Nephron progenitor cell (in vitro differentiated cells): Measurements from ENCODE around the gene PKD1L1.

Source experiments
- DNase-seq: peaks from one replicate; pipeline ENCODE4 v3.0.0; 2021
- H3K27ac Mint-ChIP-seq: 2 replicates; pipeline ENCODE4 v1.8.0; 2021; ENCODE audit warnings: mild to moderate bottlenecking, moderate library complexity, mixed read lengths
- H3K27me3 Mint-ChIP-seq: 2 replicates; pipeline ENCODE4 v1.8.0; 2021; ENCODE audit warnings: mild to moderate bottlenecking, low read depth, mixed read lengths; ENCODE audit not compliant: poor library complexity
- H3K36me3 Mint-ChIP-seq: 2 replicates; pipeline ENCODE4 v1.8.0; 2021; ENCODE audit warnings: low read depth, mixed read lengths
- H3K4me1 Mint-ChIP-seq: 2 replicates; pipeline ENCODE4 v1.8.0; 2021; ENCODE audit warnings: mixed read lengths
- H3K4me3 Mint-ChIP-seq: 2 replicates; pipeline ENCODE4 v1.8.0; 2021; ENCODE audit warnings: mild to moderate bottlenecking, moderate library complexity, mixed read lengths
- H3K9me3 Mint-ChIP-seq: 2 replicates; pipeline ENCODE4 v1.8.0; 2021; ENCODE audit warnings: mild to moderate bottlenecking, moderate library complexity, mixed read lengths
- CTCF ChIP-seq: fragments of 200-600 bp; sonication (generic); IDR thresholded peaks from 2 replicates; pipeline ENCODE4 v1.5.0; 2021; ENCODE audit warnings: antibody characterized with exemption

Gene PKD1L1

GRCh38 chr7:47937065-47937687 lies 11.1 kb downstream of the PKD1L1 start:
- H3K27me3 Mint-ChIP-seq, result no peaks in the 10 kb centered on the region
- no peak for TF ChIP-seq CTCF
- H3K4me1 Mint-ChIP-seq, result peaks cover 81% of the 10 kb centered on the region
- H3K27ac Mint-ChIP-seq, result peak overlapping the region; percentile 58
- no peaks in the 10 kb centered on the region for H3K9me3 Mint-ChIP-seq
- H3K4me3 Mint-ChIP-seq, result no peak overlapping the region
- peak; percentile 18 for DNase-seq
- no peaks in the 10 kb centered on the region for H3K36me3 Mint-ChIP-seq

- Mint-ChIP-seq H3K27ac (no peak overlapping the region), H3K36me3 (no peaks in the 10 kb centered on the region), H3K27me3 (no peaks in the 10 kb centered on the region), H3K9me3 (no peaks in the 10 kb centered on the region), H3K4me1 (peaks cover 72% of the 10 kb centered on the region), H3K4me3 (no peak overlapping the region)
- no peak for TF ChIP-seq CTCF
- DNase-seq, result no peak
These were observed 11.9 kb downstream of the PKD1L1 start for GRCh38 chr7:47936323-47936722.

GRCh38 chr7:47935336-47935735 lies 12.9 kb downstream of the PKD1L1 start:
- Mint-ChIP-seq H3K27ac (no peak overlapping the region), H3K36me3 (no peaks in the 10 kb centered on the region), H3K9me3 (no peaks in the 10 kb centered on the region), H3K4me1 (peaks cover 64% of the 10 kb centered on the region), H3K4me3 (no peak overlapping the region), H3K27me3 (no peaks in the 10 kb centered on the region)
- TF ChIP-seq CTCF, result no peak
- DNase-seq, result no peak

GRCh38 chr7:47934831-47935230 lies 13.4 kb downstream of the PKD1L1 start:
- DNase-seq, result no peak
- TF ChIP-seq CTCF, result no peak
- H3K27ac Mint-ChIP-seq, result peak overlapping the region; percentile 36
- no peaks in the 10 kb centered on the region for H3K36me3 Mint-ChIP-seq
- no peak overlapping the region for H3K4me3 Mint-ChIP-seq
- no peaks in the 10 kb centered on the region for H3K9me3 Mint-ChIP-seq
- H3K27me3 Mint-ChIP-seq, result no peaks in the 10 kb centered on the region
- H3K4me1 Mint-ChIP-seq, result peaks cover 62% of the 10 kb centered on the region

GRCh38 chr7:47933215-47933614 lies 15.1 kb downstream of the PKD1L1 start:
- TF ChIP-seq CTCF, result no peak
- Mint-ChIP-seq H3K36me3 (no peaks in the 10 kb centered on the region), H3K9me3 (no peaks in the 10 kb centered on the region), H3K27me3 (no peaks in the 10 kb centered on the region), H3K4me3 (no peak overlapping the region), H3K4me1 (peaks cover 57% of the 10 kb centered on the region), H3K27ac (no peak overlapping the region)
- DNase-seq, result no peak

GRCh38 chr7:47932466-47933037 lies 15.7 kb downstream of the PKD1L1 start:
- H3K4me3 Mint-ChIP-seq, result no peak overlapping the region
- H3K9me3 Mint-ChIP-seq, result peaks cover 6% of the 10 kb centered on the region
- no peaks in the 10 kb centered on the region for H3K36me3 Mint-ChIP-seq
- TF ChIP-seq CTCF, result no peak
- no peak for DNase-seq
- H3K27ac Mint-ChIP-seq, result no peak overlapping the region
- peaks cover 52% of the 10 kb centered on the region for H3K4me1 Mint-ChIP-seq
- no peaks in the 10 kb centered on the region for H3K27me3 Mint-ChIP-seq
